Renal cortical epithelial cell (primary cell): Measurements from ENCODE around the gene ERCC2. TPM values are rescaled to one million over a fixed set of nuclear protein-coding genes. Genes with fewer than 3 reads are reported as not detected.
"Not testable (repeated sequence)": the region's sequence is repeated elsewhere in the genome, so short reads cannot be mapped to it uniquely, and the experiment has no call there.

Experiments used
- DNase-seq: peaks from one replicate; pipeline ENCODE4 v3.0.0-alpha.2; 2011; ENCODE audit warnings: low read depth
- total RNA-seq: library from RNA; depleted of rRNA; stranded (reverse); fragments of >200 nt; gene quantifications from 2 replicates; pipeline ENCODE4 v1.2.3, GENCODE V29; 2014

ERCC2 gene
- total RNA-seq, 1 donor from 2014 or later, result 22.0 TPM

DNA sequence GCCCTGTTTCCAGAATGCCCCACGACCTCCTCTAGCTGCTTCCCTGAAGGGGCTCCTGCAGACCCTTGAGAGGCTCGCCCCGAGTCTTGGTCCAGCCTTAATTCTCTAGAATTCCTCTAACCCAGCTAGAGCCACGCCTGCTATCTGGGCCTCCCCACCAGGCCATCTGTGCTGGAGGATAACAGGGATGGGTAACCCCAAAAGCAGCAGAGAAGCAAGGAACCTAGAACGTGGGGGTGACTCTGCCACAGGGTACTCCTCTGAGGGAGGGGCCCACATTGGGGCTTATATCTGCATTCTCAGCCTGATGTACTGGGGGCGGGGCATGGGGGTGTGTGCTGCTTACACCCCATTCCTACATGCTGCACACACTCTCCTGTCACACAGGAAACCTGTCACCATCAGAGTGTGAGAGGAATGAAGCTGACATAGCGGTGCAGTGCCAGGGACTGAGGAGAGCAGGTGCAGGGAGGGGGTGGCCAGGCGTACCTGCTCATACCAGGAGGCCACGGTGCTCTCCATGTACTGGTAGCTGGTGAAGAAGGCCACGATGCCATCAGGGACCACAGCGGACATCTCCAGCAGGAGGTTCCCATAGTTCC lies 16.0 kb downstream of the ERCC2 start:
- no peak for DNase-seq

DNA sequence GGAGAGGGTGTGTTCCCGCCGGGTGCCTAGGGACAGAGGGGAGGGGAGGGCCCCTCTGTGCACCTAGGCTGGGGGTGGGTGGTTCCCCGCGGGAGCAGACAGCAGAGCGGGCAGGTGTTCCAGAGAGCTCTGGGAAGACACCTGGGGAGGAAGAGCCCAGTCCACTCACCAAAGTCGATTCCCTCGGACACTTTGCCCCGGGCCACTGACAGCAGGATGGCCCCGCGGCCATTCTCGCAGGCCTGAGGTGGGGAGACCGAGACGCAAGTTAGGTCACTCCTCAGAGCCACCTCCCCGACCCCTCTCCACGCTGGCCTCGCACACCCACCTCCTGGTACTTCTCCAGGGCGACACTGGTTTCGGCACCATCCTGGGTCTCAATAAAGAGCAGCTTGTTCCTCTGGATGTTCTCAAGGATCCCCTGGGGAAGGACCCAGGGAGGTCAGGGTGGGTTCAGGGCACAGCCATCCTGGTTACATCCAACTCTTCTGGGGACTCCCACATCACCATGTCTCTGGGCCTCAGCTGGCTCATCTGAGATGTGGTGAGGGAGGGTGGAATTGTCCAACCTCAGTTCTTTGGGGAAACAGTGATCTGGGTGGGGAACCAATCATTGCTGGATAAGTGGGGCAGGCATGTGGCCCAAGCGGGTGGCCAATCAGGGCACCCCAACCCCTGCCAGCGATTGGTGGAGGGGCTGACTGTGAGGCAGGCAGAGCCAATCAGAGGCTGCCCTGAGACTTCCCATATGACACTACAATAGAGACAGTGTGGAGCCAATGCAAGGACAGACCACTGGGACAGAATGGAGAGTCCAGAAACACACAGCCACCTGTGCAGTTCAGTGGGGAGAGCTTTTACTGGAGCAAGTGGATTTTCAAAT lies 17.2 kb downstream of the ERCC2 start:
- DNase-seq, result no peak

DNA sequence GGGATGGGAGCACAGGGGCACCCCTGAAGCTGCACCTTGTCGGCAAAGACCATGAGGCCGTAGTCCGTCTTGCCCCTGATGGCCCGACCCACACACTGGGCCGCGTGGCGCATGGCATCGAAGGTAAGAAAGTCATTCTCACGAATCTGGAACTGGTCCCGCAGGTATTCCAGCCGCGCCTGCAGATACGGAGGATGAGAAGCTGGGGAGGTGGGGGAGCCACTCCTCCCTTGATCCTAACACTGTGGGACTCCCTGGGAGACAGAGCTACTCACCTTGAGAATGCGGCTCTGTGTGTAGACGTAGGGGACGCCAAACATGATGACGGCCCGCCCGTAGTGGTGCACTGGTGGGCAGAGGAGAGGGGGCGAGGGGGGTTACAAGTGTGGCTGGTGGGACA lies 17.9 kb downstream of the ERCC2 start:
- DNase-seq, result no peak

DNA sequence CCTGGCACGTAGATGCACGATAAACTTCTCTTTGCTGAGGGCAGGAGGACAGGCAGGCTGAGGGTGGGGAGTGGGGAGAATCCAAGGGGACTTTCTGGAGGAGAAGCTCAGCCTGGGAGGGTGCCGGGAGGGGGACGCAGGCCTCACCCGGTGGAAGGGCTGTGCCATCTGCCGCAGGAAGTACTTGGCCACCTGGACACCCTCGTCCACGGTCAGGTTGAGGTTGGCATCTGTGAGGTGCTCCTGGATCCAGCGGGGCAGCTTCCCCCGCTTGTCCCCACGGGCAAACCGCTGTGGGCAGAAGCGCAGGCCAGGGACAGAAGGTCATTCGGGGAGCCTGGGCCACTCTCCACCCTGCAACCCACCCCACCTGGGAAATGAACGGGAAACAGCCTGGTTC lies 18.3 kb downstream of the ERCC2 start:
- no peak for DNase-seq

DNA sequence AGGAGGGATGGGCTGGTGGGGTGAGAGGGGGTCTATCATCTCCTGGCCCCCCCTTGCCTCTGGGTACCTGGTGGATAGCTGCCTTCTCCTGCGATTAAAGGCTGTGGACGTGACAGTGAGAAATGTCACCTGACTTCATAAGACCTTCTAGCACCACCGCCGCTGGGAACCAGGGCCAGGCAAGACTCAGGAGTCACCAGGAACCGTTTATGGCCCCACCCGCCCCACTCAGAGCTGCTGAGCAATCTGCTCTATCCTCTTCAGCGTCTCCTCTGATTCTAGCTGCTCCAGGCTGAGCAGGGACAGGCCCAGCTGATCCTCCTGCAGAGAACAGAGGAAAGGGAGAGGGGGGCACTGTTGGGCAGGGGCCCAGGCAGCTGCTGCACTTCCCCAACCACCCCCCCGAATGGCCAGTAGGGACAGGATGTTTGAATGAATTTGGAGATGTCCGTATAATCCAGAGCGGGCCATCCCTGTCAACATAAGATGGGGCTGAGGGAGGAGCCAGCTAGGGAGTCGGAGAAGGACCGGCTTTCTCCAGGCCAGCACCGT lies 18.9 kb downstream of the ERCC2 start:
- DNase-seq, result no peak

DNA sequence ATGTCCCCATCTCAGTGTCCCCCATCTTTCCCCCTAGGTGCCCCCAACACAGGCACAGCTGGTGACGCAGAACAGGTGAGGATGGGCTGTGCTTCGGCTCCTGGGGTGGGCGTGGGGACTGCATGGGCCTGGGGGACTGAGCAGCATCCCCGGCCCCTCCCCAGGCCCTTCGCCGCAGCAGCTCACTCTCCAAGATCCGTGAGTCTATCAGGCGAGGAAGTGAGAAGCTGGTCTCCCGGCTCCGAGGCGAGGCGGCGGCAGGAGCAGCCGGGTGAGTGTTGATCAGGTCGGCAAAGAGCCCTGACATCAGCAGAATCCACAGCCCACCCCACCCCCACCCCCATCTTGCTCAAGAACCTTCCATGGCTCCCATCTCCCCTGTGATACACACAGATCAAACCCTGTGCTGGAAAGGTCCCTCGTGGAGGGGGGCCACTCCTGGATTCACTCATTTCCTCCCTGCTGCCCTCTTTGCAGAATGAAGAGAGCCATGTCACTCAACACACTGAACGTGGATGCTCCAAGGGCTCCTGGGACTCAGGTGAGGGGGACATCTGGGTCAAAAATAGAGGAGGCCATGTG lies 19.8 kb downstream of the ERCC2 start:
- no peak for DNase-seq

DNA sequence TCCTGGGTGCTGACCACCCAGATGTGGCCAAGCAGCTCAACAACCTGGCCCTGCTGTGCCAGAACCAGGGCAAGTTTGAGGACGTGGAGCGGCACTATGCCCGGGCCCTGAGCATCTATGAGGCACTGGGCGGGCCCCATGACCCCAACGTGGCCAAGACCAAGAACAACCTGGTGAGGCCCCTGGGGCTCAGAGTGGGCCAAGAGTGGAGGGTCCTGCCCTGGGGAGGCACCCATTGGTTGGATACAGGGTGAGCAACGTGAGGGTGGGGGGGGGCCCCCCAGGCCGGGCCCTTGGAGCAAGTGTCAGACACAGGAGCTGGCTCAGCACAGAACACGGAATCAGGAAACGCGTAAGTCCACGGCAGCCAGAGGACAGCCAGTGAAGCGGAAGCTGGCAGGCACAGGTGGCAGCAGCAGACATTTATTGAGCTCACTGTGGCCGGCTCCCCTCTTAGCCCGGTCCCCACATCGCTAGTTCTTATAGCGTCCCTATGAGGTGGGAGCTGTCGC lies 20.9 kb downstream of the ERCC2 start:
- DNase-seq, result no peak

DNA sequence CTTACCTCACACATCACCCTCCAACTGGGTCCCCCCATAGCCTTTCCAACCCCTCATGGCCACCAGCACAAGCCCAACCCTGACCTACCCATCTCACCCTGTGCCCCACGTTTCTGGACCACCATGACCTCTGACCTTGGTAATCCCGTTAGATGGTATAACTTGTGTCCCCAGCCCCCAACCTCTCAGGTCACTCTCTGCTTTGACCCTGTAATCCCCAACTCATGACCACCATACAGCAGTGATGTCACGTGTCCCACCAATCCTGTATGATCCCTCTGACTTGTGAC lies 21.3 kb downstream of the ERCC2 start:
- no peak for DNase-seq

DNA sequence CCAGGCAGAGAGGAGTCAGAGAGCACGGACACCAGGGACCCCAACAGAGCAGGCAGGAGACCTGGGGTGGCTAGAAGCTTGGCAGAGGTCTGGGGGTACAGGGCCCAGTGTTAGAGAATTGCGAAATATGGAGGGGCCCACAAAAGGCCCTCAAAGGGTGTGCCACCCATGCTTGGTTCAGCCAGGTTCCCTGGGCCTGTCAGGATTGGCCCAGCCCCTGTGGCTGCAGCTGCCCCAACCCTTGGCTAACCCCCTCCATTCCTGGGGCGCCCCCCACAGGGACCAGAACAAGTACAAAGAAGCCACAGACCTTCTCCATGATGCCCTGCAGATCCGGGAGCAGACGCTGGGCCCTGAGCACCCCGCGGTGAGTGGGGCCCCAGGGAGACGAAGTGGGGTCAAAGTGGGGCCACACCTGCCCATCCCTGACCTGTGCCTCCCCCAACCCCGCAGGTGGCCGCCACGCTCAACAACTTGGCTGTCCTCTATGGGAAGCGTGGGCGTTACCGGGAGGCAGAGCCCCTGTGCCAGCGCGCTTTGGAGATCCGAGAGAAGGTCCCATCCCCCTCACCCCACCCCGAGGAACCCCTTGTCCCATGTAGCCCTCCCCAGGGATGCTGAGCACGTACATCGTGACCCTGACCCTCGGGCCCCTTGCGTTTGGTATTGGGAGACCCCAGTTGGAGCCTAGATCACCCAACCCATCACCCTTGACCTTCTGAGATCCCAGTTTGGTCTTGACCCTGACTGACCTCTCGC lies 21.8 kb downstream of the ERCC2 start:
- no peak for DNase-seq

DNA sequence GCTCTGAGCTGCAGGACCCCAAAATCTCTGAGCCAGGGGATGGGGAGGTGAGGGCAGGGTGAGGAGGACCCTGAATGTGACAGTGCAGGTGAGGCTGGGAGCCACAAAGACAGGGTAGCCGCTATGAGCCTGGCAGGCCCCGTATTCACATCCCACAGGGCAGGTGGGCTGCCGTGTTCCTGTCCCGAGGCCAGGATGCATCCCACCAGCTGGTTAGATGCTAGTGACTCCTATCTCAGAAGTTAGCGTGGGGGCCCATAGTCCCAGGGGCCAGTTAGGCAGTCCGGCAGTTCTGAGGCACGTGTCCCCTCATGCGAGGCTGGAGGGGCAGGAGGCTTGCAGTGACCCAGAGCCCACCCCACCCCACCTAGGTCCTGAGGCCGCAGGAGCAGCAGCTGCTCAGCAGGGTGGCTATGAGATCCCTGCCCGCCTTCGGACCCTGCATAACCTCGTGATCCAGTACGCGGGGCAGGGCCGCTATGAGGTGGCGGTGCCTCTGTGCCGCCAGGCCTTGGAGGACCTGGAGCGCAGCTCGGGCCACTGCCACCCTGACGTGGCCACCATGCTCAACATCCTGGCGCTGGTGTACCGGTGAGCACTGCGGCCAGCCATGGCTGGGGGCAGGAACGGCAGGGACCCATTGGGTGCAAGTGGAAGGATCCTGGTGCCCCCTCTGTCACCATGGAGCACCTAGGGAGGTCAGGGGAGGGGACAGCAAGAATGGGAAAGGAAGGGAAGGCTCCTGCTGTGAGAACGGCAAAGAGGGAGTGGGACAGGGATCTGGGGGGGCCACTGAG lies 22.6 kb downstream of the ERCC2 start:
- no peak for DNase-seq

DNA sequence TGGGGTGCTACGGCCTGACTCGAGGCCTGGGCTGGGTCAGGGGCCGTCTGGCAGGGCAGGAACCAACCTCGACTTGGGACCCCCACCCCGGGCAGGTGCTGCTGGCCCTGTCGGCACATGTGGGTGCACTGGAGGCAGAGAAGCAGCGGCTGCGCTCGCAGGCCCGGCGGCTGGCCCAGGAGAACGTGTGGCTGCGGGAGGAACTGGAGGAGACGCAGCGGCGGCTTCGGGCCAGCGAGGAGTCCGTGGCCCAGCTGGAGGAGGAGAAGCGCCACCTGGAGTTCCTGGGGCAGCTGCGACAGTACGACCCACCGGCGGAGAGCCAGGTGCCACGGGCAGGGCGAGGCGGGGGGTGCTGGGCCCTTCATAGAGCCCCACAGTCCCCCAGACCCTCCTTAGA lies 23.9 kb downstream of the ERCC2 start:
- DNase-seq, result no peak

DNA sequence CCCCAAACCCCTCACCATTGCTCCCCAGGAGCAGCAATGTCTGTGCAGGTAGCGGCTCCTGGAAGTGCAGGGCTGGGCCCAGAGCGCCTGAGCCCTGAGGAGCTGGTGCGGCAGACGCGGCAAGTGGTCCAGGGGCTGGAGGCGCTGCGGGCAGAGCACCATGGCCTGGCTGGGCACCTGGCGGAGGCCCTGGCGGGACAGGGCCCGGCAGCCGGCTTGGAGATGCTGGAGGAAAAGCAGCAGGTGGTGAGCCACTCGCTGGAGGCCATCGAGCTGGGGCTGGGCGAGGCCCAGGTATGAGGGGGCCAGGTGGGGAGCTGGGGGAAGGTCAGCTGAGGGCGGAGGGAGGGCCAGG lies 24.9 kb downstream of the ERCC2 start:
- no peak for DNase-seq

DNA sequence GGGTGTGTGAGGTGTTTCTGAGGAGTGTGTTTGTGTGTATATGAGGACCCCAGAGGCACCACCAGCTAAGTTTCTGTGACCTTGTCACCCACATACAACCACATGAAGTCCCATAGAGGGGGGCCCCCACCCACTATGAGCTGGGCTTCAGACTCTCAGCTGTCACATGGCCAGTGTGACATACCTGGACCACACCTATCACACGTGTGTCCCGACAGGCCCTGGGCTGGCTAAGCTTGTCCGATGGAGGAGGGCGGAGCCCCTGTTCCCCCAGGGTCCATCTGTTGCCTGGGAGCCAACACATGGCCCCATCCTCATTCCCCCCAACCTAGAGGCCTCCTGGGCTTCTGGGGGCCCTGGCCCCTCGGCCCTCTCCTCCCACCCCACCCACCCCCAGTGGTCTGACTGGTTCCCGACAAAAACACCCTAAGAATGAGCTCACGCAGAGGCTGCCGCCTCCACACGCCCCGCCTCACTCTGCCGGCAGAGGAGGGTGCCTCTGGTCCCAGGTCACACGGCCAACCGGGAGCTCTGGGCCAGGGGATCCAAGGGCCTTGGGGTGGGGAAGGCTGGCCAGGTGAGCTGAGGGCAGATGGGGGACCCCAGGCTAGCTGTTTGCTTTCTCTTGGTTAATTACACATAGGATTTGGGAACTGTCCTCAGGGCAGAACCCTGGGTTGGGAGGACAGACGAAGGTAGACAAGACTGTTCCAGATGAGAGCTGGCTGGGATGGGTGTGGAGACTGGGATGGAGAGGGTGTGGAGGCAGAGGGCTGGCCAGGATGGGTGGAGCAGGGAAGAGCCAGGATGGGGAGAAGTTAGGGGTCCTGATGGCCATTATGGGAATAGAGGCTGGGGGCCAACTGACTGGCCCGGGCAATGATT lies 25.5 kb downstream of the ERCC2 start:
- no peak for DNase-seq

DNA sequence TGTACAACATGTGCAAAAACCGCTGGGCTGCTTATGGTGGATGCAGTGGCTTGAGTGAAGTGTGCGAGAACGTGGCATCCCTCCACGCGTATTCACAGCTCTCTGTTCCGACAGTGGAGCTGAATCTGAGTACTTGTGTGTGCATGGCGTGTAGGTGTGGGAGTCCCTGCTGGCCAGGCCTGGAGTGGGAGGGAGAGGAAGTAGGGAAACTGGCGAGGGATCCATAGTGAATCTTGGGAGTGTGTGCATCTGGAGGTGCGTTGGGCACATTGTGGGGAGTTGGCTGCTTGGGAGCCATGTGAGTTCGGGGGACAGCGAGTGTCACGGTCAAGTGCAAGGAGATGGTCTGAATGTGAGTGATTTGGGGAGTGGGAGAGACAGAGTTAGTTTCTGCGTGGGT lies 27.5 kb downstream of the ERCC2 start:
- DNase-seq, result no peak

DNA sequence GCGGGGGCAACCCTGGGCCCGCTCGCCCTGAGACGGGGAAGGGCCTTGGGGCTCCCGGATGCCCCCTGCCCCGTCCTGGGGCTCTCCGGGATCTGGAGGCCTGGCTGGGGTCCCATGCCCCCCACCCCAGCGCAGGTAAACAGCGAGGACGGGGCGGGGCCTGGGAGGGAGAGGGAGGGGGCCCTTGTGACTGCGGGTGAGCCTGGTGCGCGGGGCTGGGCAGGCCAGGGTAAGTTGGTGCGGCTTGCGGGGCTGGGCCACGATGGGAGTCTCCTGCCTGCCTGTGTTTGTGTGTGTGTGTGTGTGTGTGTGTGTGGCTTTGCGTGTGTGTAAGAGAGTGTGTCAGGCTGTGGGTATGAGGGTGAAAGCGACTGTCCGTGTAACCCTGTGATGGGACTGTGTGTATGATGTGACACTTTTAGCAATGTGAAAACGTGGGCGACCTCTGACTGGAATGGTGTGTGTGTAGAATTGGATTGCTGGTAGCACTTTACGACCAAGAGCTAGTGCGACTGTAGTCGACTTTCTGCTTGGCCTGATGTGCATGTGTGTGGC lies 29.4 kb downstream of the ERCC2 start:
- no peak for DNase-seq

DNA sequence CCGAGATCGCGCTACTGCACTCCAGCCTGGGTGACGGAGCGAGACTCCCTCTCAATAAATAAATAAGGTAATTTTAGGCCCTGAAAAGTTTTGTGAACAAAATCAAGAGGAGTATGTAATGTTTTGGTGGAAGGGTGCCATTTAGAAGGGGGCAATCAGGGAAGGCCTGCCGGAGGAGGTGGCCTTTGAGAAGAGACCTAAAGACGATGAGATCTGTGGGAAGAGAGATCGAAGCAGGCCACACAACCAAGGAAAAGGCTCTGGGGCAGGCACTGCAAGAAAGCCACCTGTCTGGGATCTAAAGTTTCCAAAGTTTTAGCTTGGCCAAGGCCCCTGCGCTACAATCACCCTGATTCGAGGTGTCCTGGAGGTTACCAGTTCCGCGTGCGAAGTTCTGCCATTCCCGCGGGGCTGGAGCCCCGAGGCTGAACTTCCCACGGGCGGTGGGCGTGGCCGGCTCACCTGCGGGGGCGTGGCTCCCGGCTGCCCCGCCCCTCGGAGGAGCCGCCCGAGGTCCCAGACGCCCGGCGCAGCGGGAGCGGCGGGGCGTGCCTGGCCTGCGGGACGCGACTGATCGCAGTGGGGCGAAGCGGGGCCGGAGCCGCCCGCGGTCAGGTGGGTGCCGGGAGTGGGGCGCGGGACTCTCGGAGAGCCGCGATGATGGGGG lies 30.0 kb downstream of the ERCC2 start, which contains the start of gene KLC3:
KLC3 (plus strand) TSS at position 519 of the 667 bp plus-strand sequence. CDS start 4,792 bp downstream, outside the sequence.
- no peak for DNase-seq

DNA sequence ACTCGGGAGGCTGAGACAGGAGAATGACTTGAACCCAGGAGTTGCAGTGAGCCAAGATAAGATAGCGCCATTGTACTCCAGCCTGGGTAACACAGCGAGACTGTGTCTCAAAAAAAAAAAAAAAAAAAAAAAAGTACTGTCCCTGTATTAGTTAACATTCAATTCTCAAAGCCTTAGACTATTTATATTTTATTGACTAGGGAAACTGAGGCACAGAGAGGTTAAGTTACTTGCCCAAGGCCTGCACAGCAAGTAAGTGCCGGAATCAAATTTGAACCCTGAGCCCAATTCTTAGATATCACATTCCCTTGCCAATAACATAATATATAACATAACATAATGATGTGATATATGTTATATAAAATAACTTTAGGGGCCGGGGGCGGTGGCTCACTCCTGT lies 30.7 kb downstream of the ERCC2 start:
- no peak for DNase-seq

DNA sequence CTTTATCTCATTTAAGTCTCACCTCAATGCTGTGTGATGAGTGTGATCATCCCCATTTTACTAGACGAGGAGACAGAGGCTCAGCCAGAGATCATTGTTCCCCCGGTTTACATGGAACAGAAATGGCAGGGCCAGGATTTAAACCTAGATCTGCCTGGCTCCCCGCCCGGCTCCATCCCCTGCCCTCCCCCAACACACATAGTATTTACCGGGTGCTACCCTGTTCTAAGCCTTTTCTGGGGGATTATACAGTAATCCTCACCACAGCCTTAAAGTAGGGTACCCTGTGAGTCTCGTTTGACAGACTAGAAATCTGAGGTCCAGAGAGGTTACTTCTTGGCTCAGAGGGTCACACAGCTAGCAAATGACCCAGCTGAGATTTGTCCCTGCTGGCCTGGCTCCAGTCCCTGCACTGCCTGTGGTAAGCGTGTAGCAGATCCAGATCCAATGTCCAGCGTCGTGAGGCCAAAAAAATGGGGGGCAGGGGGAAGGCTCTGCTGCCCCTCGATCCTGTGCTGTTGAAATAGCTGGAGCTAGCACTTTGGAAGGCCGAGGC lies 33.6 kb downstream of the ERCC2 start:
- no peak for DNase-seq

DNA sequence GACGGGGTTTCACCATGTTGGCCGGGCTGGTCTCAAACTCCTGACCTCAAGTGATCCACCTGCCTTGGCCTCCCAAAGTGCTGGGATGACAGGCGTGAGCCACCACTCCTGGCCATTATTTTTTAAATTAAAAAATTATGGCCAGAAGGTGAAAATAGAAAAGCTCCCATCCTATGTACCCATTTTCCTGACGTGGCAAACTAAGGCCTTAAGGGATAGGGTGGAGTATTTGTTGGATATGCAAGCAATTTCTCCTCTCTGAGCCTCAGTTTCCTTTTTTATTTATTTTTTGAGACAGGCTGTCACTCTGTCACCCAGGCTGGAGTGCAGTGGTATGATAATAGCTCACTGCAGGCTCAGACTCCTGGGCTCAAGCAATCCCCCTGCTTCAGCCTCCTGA lies 35.5 kb downstream of the ERCC2 start:
- not testable (repeated sequence) for DNase-seq
